HepG2 (cell line): ENCODE results near the gene TFEB. TPM values are rescaled to one million over a fixed set of nuclear protein-coding genes. Genes with fewer than 3 reads are reported as not detected.

Experiments used
- ATAC-seq: fragments of 200-7000 bp; cut with Tn5 transposase; 3 replicates; pipeline ENCODE4 v1.9.1; 2020; ENCODE audit warnings: mild to moderate bottlenecking, moderate library complexity
- BruUV-seq: library from RNA; stranded (reverse); fragments of 400-500 nt; replicated peaks from 2 replicates; lab custom pipeline; 2021; lab: Mats Ljungman, UMichigan
- CTCF ChIA-PET: fragments of 300-600 bp; formaldehyde crosslinking; extraction: SDS; loops from one replicate; lab custom pipeline; 2021; ENCODE audit warnings: low total read pairs, inconsistent platforms, low intra/inter-chr PET ratio; lab: Yijun Ruan, JAX
- POLR2A ChIA-PET: fragments of 350-600 bp; sonication (Branson Sonifier 250); formaldehyde crosslinking; loops from one replicate; lab custom pipeline; 2020; ENCODE audit warnings: antibody characterized with exemption, inconsistent platforms; lab: Yijun Ruan, JAX
- DNase-seq: peaks from one replicate; pipeline ENCODE4 v3.0.0-alpha.2; 2015; ENCODE audit warnings: low spot score
- FAIRE-seq: peaks from 3 replicates; lab custom pipeline; 2011; peaks lifted over from hg19 to GRCh38; lab: Jason Lieb, UNC
- H2AFZ ChIP-seq: one replicate; pipeline ENCODE4 v1.6.1; 2011; ENCODE audit warnings: low read length, inconsistent platforms
- H3K27ac ChIP-seq: fragments of 300-600 bp; 3 replicates; pipeline ENCODE4 v1.8.0; 2011; ENCODE audit warnings: mixed run types, mild to moderate bottlenecking, mixed read lengths, low read length, inconsistent platforms; ENCODE audit not compliant: insufficient read depth; ENCODE audit errors: extremely low read length
- H3K27me3 ChIP-seq, 2 experiments: fragments of 200-600 bp in 1 of 2; 2 replicates in 1 of 2; 3 replicates in 1 of 2; pipeline versions ENCODE4 v1.6.0 to v1.8.0; 2011; ENCODE audit warnings: low read length in 2 of 2, mild to moderate bottlenecking in 2 of 2, moderate library complexity in 2 of 2, inconsistent platforms in 1 of 2; ENCODE audit not compliant: insufficient read depth in 2 of 2, control insufficient read depth in 1 of 2
- H3K36me3 ChIP-seq, 2 experiments: fragments of 200-600 bp in 1 of 2; replicated peaks in 1 of 2; 2 replicates in 1 of 2; 3 replicates in 1 of 2; pipeline versions ENCODE4 v1.5.1 to v1.8.0; 2011; ENCODE audit warnings: low read length in 2 of 2, inconsistent platforms in 1 of 2; ENCODE audit not compliant: insufficient read depth in 2 of 2, control insufficient read depth in 1 of 2
- H3K4me1 ChIP-seq: 2 replicates; pipeline ENCODE4 v1.5.1; 2012; ENCODE audit warnings: low read length, inconsistent platforms; ENCODE audit not compliant: insufficient read depth
- H3K4me2 ChIP-seq: 2 replicates; pipeline ENCODE4 v1.6.0; 2011; ENCODE audit warnings: low read depth, low read length, inconsistent platforms
- H3K4me3 ChIP-seq, 3 experiments: fragments of 200-600 bp in 1 of 3; sonication (generic), shearing (Covaris generic) in 1 of 3; replicated peaks in 1 of 3; 2 replicates each; pipeline ENCODE4 v1.5.1; 2011 to 2016; ENCODE audit warnings: low read length in 3 of 3, inconsistent platforms in 2 of 3, low read depth in 2 of 3, mild to moderate bottlenecking in 2 of 3, control low read depth in 1 of 3, mixed read lengths in 1 of 3; ENCODE audit not compliant: insufficient read depth in 1 of 3
- H3K79me2 ChIP-seq: one replicate; pipeline ENCODE4 v1.6.1; 2011; ENCODE audit warnings: low read length, inconsistent platforms; ENCODE audit not compliant: insufficient read depth
- H3K9ac ChIP-seq: 2 replicates; pipeline ENCODE4 v1.6.0; 2011; ENCODE audit warnings: mild to moderate bottlenecking, low read depth, low read length, inconsistent platforms; ENCODE audit not compliant: insufficient read depth
- H3K9me3 ChIP-seq: 2 replicates; pipeline ENCODE4 v1.5.1; 2012; ENCODE audit warnings: mild to moderate bottlenecking, low read length
- H4K20me1 ChIP-seq: 2 replicates; pipeline ENCODE4 v1.6.0; 2011; ENCODE audit warnings: inconsistent platforms, mild to moderate bottlenecking, low read length, moderate library complexity; ENCODE audit not compliant: insufficient read depth
- ATF7 ChIP-seq, 2 experiments: fragments of 450-650 bp in 1 of 2; sonication (generic) in 1 of 2; formaldehyde crosslinking in 1 of 2; IDR thresholded peaks; 2 replicates each; pipeline versions ENCODE4 v1.4.0 to v1.6.1; 2016 to 2020; ENCODE audit warnings: antibody characterized with exemption in 1 of 2, mild to moderate bottlenecking in 1 of 2, missing genetic modification reagents in 1 of 2
- HNF4A ChIP-seq: sonication (generic); formaldehyde crosslinking; IDR thresholded peaks from 2 replicates; pipeline ENCODE4 v1.4.0; 2020; ENCODE audit warnings: missing genetic modification reagents
- IKZF5 ChIP-seq: IDR thresholded peaks from 2 replicates; pipeline ENCODE4 v1.6.1; 2018; ENCODE audit warnings: missing genetic modification reagents, mild to moderate bottlenecking, missing compliant biosample characterization
- THYN1 ChIP-seq: sonication (generic); formaldehyde crosslinking; IDR thresholded peaks from 2 replicates; pipeline ENCODE4 v1.8.1; 2023; ENCODE audit warnings: low read depth, mild to moderate bottlenecking, moderate library complexity, missing genetic modification reagents, borderline replicate concordance
- ZFP36L1 ChIP-seq: sonication (generic); formaldehyde crosslinking; IDR thresholded peaks from 2 replicates; pipeline ENCODE4 v1.8.0; 2022; ENCODE audit warnings: mild to moderate bottlenecking, missing genetic modification reagents, moderate library complexity
- ZNF20 ChIP-seq: sonication (generic); formaldehyde crosslinking; IDR thresholded peaks from 2 replicates; pipeline ENCODE4 v1.4.0; 2020; ENCODE audit warnings: mild to moderate bottlenecking, moderate library complexity, missing genetic modification reagents
- ZNF460 ChIP-seq: sonication (generic); formaldehyde crosslinking; IDR thresholded peaks from 2 replicates; pipeline ENCODE4 v1.5.1; 2020; ENCODE audit warnings: missing genetic modification reagents, mild to moderate bottlenecking, borderline replicate concordance
- ZSCAN30 ChIP-seq: sonication (generic); formaldehyde crosslinking; IDR thresholded peaks from 2 replicates; pipeline ENCODE4 v1.5.0; 2020; ENCODE audit warnings: mild to moderate bottlenecking, missing genetic modification reagents
- WGBS: methylation state at CpG from one replicate; pipeline ENCODE4 v1.1.6; 2017; ENCODE audit warnings: low lambda C conversion rate; 5-methylcytosine and 5-hydroxymethylcytosine counted together
- in situ Hi-C: cut with HindIII; loops from 2 replicates; pipeline ENCODE4 v1.10.0; 2017; ENCODE audit warnings: low pct_unique_long_range_greater_than_20kb; ENCODE audit not compliant: extremely low pct_ligation_motif_present
- intact Hi-C: fragments of 100-400 bp; cut with micrococcal nuclease; formaldehyde crosslinking; loops from one replicate; pipeline ENCODE4 v1.10.0; 2022; ENCODE audit not compliant: unreplicated experiment
- polyA plus RNA-seq, 8 experiments: library from polyadenylated mRNA; depleted of rRNA in 3 of 8; stranded (reverse) in 7 of 8; unstranded in 1 of 8; fragments of >200 nt; fragmentation: Illumina TruSeq in 4 of 8; extraction: Trizol in 4 of 8; gene quantifications; 2 replicates each; pipeline versions ENCODE4 v1.2.1 to v1.2.3, GENCODE V29; 2011 to 2016; ENCODE audit warnings: low read depth in 4 of 8, missing spikeins in 1 of 8, mixed read lengths in 1 of 8; ENCODE audit not compliant: insufficient read depth in 1 of 8
- total RNA-seq, 5 experiments: library from RNA; depleted of rRNA; stranded (reverse); fragments of >200 nt; fragmentation: Illumina TruSeq; extraction: Trizol; gene quantifications; 2 replicates each; pipeline ENCODE4 v1.2.3, GENCODE V29; 2016; ENCODE audit warnings: low read depth in 1 of 5

Gene TFEB
- total and polyA plus RNA-seq, 2 of the 13 experiments (the other 11 are each of a cell fraction or from before 2014, with no cell fraction given): 13.3 to 18.7 TPM

- Histone ChIP-seq H3K27ac (no peak overlapping the region), H3K36me3 (peaks cover 5 to 11% of the 10 kb centered on the region in 2 experiments; a peak in 1 of 5 replicates), H3K79me2 (no peaks in the 10 kb centered on the region), H3K27me3 (no peaks in the 10 kb centered on the region), H3K4me2 (no peak overlapping the region), H3K4me3 (no peak overlapping the region), H3K9ac (no peak overlapping the region), H2AFZ (no peak overlapping the region), H4K20me1 (no peaks in the 10 kb centered on the region), H3K4me1 (peaks cover 11% of the 10 kb centered on the region; the same call in 1 of the 2 replicates), H3K9me3 (no peaks in the 10 kb centered on the region)
- 90% methylated on average over 9 of the region's 9 CpGs for WGBS
- in situ Hi-C loops (no loop called here), intact Hi-C loops (no loop called here)
- CTCF ChIA-PET: no interaction called here
- FAIRE-seq (no peak), DNase-seq (no peak), ATAC-seq (no peak)
- TF ChIP-seq ZFP36L1 (CRISPR knock-in tag) (no peak), ATF7 (IDR thresholded peaks at IDR 0.05) (peak; percentile 85), ATF7 (CRISPR knock-in tag; IDR thresholded peaks at IDR 0.05) (no peak)
- POLR2A ChIA-PET: interaction anchor here (0.8 kb wide), 1 partner anchor 99 kb away, joined by 3 read pairs; no protein-coding TSS in a partner anchor
- BruUV-seq: no TSS peak
Measured at GRCh38 chr6:41689171-41690008, 46.0 kb downstream of the TFEB start.

GRCh38 chr6:41688256-41688965 lies 47.0 kb downstream of the TFEB start:
- DNase-seq: no peak
- no peak overlapping the region for H3K27ac ChIP-seq
- peaks cover 5 to 11% of the 10 kb centered on the region in 2 experiments; a peak in 1 of 5 replicates for H3K36me3 ChIP-seq
- no peaks in the 10 kb centered on the region for H3K79me2 ChIP-seq
- FAIRE-seq: no peak
- H3K9me3 ChIP-seq: no peaks in the 10 kb centered on the region
- H2AFZ ChIP-seq: no peak overlapping the region
- ChIA-PET POLR2A (interaction anchor here (0.8 kb wide), 1 partner anchor 100 kb away, joined by 3 read pairs; no protein-coding TSS in a partner anchor), CTCF (interaction anchor here (1.3 kb wide), 1 partner anchor 319 kb away, joined by 3 read pairs; no protein-coding TSS in a partner anchor)
- H3K4me3 ChIP-seq: no peak overlapping the region
- no peaks in the 10 kb centered on the region for H3K27me3 ChIP-seq
- in situ Hi-C loops: no loop called here
- H3K4me2 ChIP-seq: no peak overlapping the region
- WGBS: 93% methylated on average over 4 of the region's 5 CpGs
- peaks cover 19% of the 10 kb centered on the region for H3K4me1 ChIP-seq
- no peak for ATAC-seq
- no peaks in the 10 kb centered on the region for H4K20me1 ChIP-seq
- no peak for TF ChIP-seq ZNF20
- no peak for TF ChIP-seq HNF4A (CRISPR knock-in tag)
- no peak for TF ChIP-seq ZSCAN30 (CRISPR knock-in tag)
- TF ChIP-seq THYN1: no peak
- TF ChIP-seq IKZF5 (CRISPR knock-in tag): no peak
- TF ChIP-seq ZNF460 (CRISPR knock-in tag): no peak
- intact Hi-C loops: no loop called here
- no peak overlapping the region for H3K9ac ChIP-seq
- no TSS peak for BruUV-seq
